ENCODE measurements around the gene THSD1. TPM values are rescaled to one million over a fixed set of nuclear protein-coding genes. Genes with fewer than 3 reads are reported as not detected.
A peak's percentile ranks its signal among the peaks of the same experiment; 100 is the strongest.

Gene THSD1, protein sequence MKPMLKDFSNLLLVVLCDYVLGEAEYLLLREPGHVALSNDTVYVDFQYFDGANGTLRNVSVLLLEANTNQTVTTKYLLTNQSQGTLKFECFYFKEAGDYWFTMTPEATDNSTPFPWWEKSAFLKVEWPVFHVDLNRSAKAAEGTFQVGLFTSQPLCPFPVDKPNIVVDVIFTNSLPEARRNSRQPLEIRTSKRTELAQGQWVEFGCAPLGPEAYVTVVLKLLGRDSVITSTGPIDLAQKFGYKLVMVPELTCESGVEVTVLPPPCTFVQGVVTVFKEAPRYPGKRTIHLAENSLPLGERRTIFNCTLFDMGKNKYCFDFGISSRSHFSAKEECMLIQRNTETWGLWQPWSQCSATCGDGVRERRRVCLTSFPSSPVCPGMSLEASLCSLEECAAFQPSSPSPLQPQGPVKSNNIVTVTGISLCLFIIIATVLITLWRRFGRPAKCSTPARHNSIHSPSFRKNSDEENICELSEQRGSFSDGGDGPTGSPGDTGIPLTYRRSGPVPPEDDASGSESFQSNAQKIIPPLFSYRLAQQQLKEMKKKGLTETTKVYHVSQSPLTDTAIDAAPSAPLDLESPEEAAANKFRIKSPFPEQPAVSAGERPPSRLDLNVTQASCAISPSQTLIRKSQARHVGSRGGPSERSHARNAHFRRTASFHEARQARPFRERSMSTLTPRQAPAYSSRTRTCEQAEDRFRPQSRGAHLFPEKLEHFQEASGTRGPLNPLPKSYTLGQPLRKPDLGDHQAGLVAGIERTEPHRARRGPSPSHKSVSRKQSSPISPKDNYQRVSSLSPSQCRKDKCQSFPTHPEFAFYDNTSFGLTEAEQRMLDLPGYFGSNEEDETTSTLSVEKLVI
- polyA plus RNA-seq (2013, experiment 1 of 2): 0.14 TPM
- polyA plus RNA-seq (2013, experiment 2 of 2): 0.07 TPM

DNA sequence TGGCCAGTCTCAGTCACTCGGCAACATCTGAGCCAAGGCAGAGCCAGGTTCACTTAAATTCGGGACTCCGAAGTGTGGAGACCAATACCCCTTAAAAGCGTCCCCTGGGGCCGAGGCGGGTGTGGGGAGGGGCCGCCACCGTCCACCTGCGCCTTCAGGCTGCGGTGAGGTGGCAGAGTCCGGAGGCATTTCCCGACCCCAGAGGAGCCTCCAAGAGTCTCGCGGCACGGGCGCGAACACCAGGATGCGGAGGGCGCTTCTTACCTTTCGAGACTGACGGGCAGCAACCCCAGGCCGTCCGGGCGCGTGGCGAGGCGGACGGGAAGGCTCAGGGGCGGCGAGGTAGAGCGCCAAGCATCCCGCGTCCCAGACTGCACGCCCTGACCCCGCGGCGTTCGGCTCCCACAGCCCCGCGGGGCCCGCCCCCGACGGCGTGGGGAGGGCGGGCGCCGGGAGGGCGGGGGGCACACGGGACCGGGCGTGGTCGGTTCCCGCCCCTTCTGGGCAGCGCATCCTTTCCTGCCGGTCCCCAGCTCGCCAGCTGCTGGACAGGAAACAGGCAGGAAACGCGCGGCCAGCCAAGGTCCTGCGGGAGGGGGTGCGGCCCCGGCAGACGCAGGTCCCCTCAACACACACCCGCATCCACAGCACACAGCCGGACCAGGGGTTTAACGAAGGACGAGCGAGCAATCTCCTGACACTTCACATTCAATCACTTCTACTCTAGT, at the start of gene THSD1:
TSS of gene THSD1 (minus strand) at position 406 of the 728 bp plus-strand sequence. CDS start 3,572 bp downstream, outside the sequence.
- Histone ChIP-seq H4K8ac (ENCODE audit: low read length) (no peak within 1 kb of the TSS), H2AFZ (ENCODE audit: low read depth, low read length) (peak within 1 kb of the TSS; percentile 2), H2BK15ac (ENCODE audit: low read depth, poor library complexity, severe bottlenecking) (no peak within 1 kb of the TSS), H3K79me1 (replicated peaks; ENCODE audit: low read length, poor library complexity, severe bottlenecking) (peaks cover 14% of the 10 kb centered on the region), H3K18ac (ENCODE audit: low read depth in 1 of 2, low read length in 2 of 2) (no peak within 1 kb of the TSS), H3K4me3 (ENCODE audit: insufficient read depth in 1 of 2, low read depth in 1 of 2, low read length in 2 of 2) (peak within 1 kb of the TSS; percentile 66 to 90), H3K4me2 (ENCODE audit: low read length, poor library complexity, severe bottlenecking) (peak within 1 kb of the TSS; percentile 82), H3K27me3 (ENCODE audit: control insufficient read depth in 1 of 2, insufficient read depth in 1 of 2, low read length in 2 of 2) (no peaks in the 10 kb centered on the region), H2AK5ac (ENCODE audit: low read length, severe bottlenecking) (no peak within 1 kb of the TSS), H2BK12ac (ENCODE audit: low read length in 2 of 2) (no peak within 1 kb of the TSS), H4K91ac (ENCODE audit: low read length) (no peak within 1 kb of the TSS), H3K9ac (ENCODE audit: low read length) (peak within 1 kb of the TSS; percentile 92), H3K9me3 (ENCODE audit: control insufficient read depth, low read length) (no peaks in the 10 kb centered on the region), H3K27ac (ENCODE audit: low read length, poor library complexity, severe bottlenecking) (no peak within 1 kb of the TSS), H2BK5ac (ENCODE audit: low read depth, low read length, poor library complexity, severe bottlenecking) (no peak within 1 kb of the TSS), H3K36me3 (ENCODE audit: control insufficient read depth in 1 of 2, insufficient read depth in 2 of 2, low read depth in 1 of 2, low read length in 2 of 2) (peaks cover 4 to 13% of the 10 kb centered on the region in 2 experiments), H3K4ac (ENCODE audit: low read depth in 1 of 2, low read length in 2 of 2) (no peak within 1 kb of the TSS), H2BK120ac (ENCODE audit: low read depth, low read length) (no peak within 1 kb of the TSS), H3K4me1 (ENCODE audit: control insufficient read depth, insufficient read depth, low read depth, low read length) (peaks cover 3% of the 10 kb centered on the region), H3K23ac (ENCODE audit: low read length in 2 of 2) (no peak within 1 kb of the TSS), H3K14ac (ENCODE audit: low read length in 2 of 2) (no peak within 1 kb of the TSS)
- WGBS: 2% methylated on average over 61 of the region's 68 CpGs
- no peak for DNase-seq

DNA sequence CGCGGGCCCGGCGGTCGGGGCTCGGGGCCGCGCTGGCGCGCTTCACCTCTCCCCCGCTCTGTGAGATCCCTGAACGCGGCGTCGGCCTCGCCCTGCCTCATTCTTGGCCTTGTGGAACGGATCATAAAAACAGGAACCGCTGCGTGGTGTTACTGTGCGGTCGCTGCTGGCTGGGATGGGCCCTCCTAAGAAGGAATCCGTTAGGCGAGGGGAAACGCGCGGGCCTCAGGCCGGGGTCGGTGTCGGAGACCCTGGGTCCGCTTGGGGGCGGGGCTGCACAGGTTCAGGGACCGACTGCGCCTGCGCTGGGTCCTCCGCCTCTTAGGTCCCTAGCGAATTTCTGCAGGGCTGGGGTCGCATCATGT, 49.7 kb upstream of the THSD1 start:
- H2AK5ac ChIP-seq (ENCODE audit: low read length, severe bottlenecking): no peak overlapping the region
- peak overlapping the region; percentile 59 for H4K91ac ChIP-seq (ENCODE audit: low read length)
- no peaks in the 10 kb centered on the region for H3K27me3 ChIP-seq (ENCODE audit: control insufficient read depth in 1 of 2, insufficient read depth in 1 of 2, low read length in 2 of 2)
- no peak overlapping the region for H2BK15ac ChIP-seq (ENCODE audit: low read depth, poor library complexity, severe bottlenecking)
- H3K4me3 ChIP-seq (ENCODE audit: insufficient read depth in 1 of 2, low read depth in 1 of 2, low read length in 2 of 2): peak overlapping the region; percentile 83 to 95
- peaks cover 9% of the 10 kb centered on the region for H3K4me1 ChIP-seq (ENCODE audit: control insufficient read depth, insufficient read depth, low read depth, low read length)
- WGBS: under 1% methylated on average over 31 of the region's 37 CpGs
- H3K27ac ChIP-seq (ENCODE audit: low read length, poor library complexity, severe bottlenecking): peak overlapping the region; percentile 94
- peaks cover 3 to 6% of the 10 kb centered on the region in 2 experiments for H3K36me3 ChIP-seq (ENCODE audit: control insufficient read depth in 1 of 2, insufficient read depth in 2 of 2, low read depth in 1 of 2, low read length in 2 of 2)
- H4K8ac ChIP-seq (ENCODE audit: low read length): no peak overlapping the region
- H3K18ac ChIP-seq (ENCODE audit: low read depth in 1 of 2, low read length in 2 of 2): peak overlapping the region; percentile 87 to 88
- peak overlapping the region in 1 of 2 experiments; percentile 79 for H3K14ac ChIP-seq (ENCODE audit: low read length in 2 of 2)
- H3K9me3 ChIP-seq (ENCODE audit: control insufficient read depth, low read length): no peaks in the 10 kb centered on the region
- H2BK120ac ChIP-seq (ENCODE audit: low read depth, low read length): no peak overlapping the region
- no peak overlapping the region for H3K23ac ChIP-seq (ENCODE audit: low read length in 2 of 2)
- H2AFZ ChIP-seq (ENCODE audit: low read depth, low read length): peak overlapping the region; percentile 83
- peaks cover 5% of the 10 kb centered on the region for H3K79me1 ChIP-seq (replicated peaks; ENCODE audit: low read length, poor library complexity, severe bottlenecking)
- DNase-seq: peak; percentile 83
- H3K9ac ChIP-seq (ENCODE audit: low read length): peak overlapping the region; percentile 88
- H3K4me2 ChIP-seq (ENCODE audit: low read length, poor library complexity, severe bottlenecking): peak overlapping the region; percentile 60
- no peak overlapping the region for H2BK12ac ChIP-seq (ENCODE audit: low read length in 2 of 2)
- H2BK5ac ChIP-seq (ENCODE audit: low read depth, low read length, poor library complexity, severe bottlenecking): peak overlapping the region; percentile 49
- H3K4ac ChIP-seq (ENCODE audit: low read depth in 1 of 2, low read length in 2 of 2): peak overlapping the region in 1 of 2 experiments; percentile 71

DNA sequence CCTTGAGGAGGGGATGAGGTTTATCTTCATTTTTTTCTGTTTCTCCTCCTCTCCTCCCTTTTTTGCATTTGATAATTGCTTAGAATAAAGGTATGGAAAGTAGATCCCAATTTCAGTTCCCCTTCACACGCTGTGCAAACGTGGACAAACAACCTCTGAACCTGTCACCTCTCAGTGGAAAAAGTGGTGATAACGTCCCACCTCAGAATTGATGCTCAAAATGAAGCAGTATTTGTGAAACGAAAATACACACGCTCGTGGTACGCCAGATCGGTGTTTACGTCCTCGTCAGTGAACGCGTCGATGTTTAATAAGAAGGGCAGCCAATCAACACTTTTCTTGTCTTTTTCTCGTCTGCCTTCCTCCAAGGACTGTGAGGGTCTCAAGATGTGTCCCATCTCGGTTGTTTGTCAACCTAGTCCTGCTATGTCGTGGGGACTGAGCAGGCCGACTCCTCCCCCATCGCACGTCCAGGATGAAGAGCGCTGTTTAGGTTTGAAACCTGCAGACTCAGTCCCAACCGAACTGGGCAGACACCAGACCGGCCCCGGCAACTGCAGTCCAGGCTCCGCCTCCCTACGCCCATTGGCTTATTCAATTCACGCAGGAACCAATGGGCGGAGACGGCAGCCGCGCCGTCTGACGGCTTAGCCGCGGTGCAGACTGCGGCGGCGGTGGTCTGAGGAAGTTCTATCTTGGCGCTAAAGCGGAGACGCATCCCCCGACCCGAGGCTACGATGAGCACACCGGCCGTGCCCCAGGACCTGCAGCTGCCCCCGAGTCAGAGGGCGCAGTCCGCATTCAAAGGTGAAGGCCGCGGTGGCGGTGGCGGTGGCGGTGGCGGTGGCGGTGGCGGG, 49.1 kb upstream of the THSD1 start, which contains the start of gene CKAP2:
TSS of gene CKAP2 (plus strand) at position 659 of the 857 bp plus-strand sequence. CDS start at position 738, 79 bp downstream.
- Histone ChIP-seq H3K79me1 (replicated peaks; ENCODE audit: low read length, poor library complexity, severe bottlenecking) (peaks cover 5% of the 10 kb centered on the region), H3K9me3 (ENCODE audit: control insufficient read depth, low read length) (no peaks in the 10 kb centered on the region), H3K4ac (ENCODE audit: low read depth in 1 of 2, low read length in 2 of 2) (peak within 1 kb of the TSS in 1 of 2 experiments; percentile 71), H3K36me3 (ENCODE audit: control insufficient read depth in 1 of 2, insufficient read depth in 2 of 2, low read depth in 1 of 2, low read length in 2 of 2) (peaks cover 3% of the 10 kb centered on the region in 2 experiments), H3K23ac (ENCODE audit: low read length in 2 of 2) (peak within 1 kb of the TSS in 1 of 2 experiments; percentile 79), H3K14ac (ENCODE audit: low read length in 2 of 2) (peak within 1 kb of the TSS in 1 of 2 experiments; percentile 79), H2BK5ac (ENCODE audit: low read depth, low read length, poor library complexity, severe bottlenecking) (peak within 1 kb of the TSS; percentile 49), H2BK120ac (ENCODE audit: low read depth, low read length) (no peak within 1 kb of the TSS), H2AK5ac (ENCODE audit: low read length, severe bottlenecking) (no peak within 1 kb of the TSS), H3K4me3 (ENCODE audit: insufficient read depth in 1 of 2, low read depth in 1 of 2, low read length in 2 of 2) (peak within 1 kb of the TSS; percentile 83 to 95), H3K18ac (ENCODE audit: low read depth in 1 of 2, low read length in 2 of 2) (peak within 1 kb of the TSS; percentile 87 to 88), H2AFZ (ENCODE audit: low read depth, low read length) (peak within 1 kb of the TSS; percentile 90), H3K27me3 (ENCODE audit: control insufficient read depth in 1 of 2, insufficient read depth in 1 of 2, low read length in 2 of 2) (no peaks in the 10 kb centered on the region), H4K91ac (ENCODE audit: low read length) (peak within 1 kb of the TSS; percentile 59), H3K9ac (ENCODE audit: low read length) (peak within 1 kb of the TSS; percentile 88), H3K27ac (ENCODE audit: low read length, poor library complexity, severe bottlenecking) (peak within 1 kb of the TSS; percentile 94), H3K4me1 (ENCODE audit: control insufficient read depth, insufficient read depth, low read depth, low read length) (peaks cover 9% of the 10 kb centered on the region), H3K4me2 (ENCODE audit: low read length, poor library complexity, severe bottlenecking) (peak within 1 kb of the TSS; percentile 72), H2BK15ac (ENCODE audit: low read depth, poor library complexity, severe bottlenecking) (no peak within 1 kb of the TSS), H2BK12ac (ENCODE audit: low read length in 2 of 2) (peak within 1 kb of the TSS in 1 of 2 experiments; percentile 79), H4K8ac (ENCODE audit: low read length) (no peak within 1 kb of the TSS)
- under 1% methylated on average over 55 of the region's 56 CpGs for WGBS
- DNase-seq: peak; percentile 96

All from mesenchymal stem cell (in vitro differentiated cells and primary cell).